Stimulated activated CD4-positive, alpha-beta T cell treated with anti-CD3 and anti-CD28 coated beads, Interleukin-4, amount 100 ng/mL, for 1 hour (primary cell): Measurements from ENCODE around the gene OR9Q1.

Experiments used
- DNase-seq: peaks from one replicate; pipeline ENCODE4 v3.0.0-alpha.2; 2020

OR9Q1 gene

DNA sequence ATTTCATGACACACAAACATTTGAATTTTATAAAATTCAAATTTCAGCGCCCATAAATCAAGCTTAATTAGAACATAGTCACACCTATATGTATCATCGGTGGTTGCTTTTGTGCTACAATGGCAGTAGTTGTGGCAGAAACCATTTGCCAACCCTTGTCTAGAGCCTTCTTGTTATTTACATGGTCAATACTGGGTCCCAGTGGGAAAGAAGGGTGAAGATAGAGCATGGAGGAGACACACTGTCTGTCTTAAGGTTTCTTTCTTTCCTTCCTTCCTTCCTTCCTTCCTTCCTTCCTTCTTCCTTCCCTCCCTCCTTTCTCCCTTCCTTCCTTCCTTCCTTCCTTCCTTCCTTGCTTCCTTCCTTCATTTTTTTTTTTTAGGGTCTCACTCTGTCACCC lies 10.8 kb downstream of the OR9Q1 start:
- no peak for DNase-seq

DNA sequence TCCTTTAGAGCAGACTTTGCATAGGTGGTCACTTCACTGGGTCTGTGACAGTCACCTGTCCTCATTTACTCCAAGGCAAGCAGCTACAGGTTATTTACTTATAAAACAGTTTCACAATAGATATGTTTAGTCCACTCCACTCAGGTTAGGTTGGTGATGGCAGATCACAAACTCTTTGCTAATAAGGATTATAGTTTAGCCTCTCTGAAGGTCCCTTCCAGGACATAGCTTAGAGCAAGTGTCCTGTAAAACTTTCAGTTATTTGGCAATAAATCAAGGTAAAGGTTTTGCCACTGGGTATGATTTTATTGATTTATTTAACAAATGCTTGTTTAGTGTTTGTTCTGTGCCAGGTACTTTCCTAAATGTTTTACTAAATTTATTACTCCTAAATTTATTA lies 15.9 kb downstream of the OR9Q1 start:
- no peak for DNase-seq

DNA sequence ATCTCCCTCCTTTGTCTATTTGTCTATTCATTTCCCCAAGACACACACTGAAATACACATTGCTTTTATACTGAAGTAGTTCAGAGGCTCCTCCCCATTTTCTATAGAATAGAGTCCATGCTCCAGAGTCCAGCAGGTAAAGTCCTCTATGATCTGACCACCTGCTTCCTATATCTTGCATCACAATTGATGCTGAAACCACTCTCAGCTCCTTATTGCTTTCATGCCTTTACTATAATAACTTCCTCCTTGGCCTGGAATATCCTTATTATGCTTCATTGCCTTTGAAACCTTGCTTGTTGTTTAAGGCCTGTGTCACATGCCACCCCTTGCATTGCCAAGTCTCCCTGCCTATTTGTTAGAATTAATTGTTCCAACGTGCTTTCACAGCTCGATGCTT lies 19.7 kb downstream of the OR9Q1 start:
- no peak for DNase-seq

DNA sequence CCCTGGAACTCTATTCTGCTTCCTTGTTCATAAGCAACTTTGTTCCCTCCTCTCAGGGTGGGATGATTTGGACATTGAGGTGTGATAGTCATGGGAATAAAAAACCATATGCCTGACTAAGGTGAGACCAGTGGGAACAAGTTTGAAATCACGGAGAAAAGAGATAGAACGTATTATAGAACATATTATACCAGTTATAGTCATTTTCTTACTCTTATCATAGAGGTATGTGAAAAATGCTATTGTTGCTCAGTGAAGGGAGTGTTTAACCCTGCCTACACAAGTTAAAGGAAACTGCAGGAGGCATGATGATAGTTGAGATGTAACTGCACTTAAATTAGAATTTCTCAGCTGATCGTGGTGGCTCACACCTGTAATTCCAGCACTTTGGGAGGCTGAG lies 22.6 kb downstream of the OR9Q1 start:
- no peak for DNase-seq

DNA sequence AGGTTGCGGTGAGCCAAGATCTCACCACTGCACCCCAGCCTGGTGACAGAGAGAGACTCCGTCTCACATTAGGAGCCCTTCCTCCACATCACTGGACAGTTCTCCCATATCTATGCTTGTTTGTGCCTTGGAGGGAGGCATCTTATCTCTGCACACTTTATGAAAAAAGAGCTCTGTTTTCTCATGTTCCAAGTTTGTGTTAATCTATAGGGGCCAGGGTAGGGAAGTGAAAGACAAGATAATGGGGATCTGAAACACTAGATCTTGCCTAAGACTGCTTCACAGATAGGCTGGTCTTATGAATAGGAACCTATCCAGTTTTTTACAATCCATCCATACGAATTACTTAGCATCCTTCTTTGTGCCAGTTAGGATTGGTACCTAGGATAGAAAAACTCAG lies 24.1 kb downstream of the OR9Q1 start:
- DNase-seq = no peak

DNA sequence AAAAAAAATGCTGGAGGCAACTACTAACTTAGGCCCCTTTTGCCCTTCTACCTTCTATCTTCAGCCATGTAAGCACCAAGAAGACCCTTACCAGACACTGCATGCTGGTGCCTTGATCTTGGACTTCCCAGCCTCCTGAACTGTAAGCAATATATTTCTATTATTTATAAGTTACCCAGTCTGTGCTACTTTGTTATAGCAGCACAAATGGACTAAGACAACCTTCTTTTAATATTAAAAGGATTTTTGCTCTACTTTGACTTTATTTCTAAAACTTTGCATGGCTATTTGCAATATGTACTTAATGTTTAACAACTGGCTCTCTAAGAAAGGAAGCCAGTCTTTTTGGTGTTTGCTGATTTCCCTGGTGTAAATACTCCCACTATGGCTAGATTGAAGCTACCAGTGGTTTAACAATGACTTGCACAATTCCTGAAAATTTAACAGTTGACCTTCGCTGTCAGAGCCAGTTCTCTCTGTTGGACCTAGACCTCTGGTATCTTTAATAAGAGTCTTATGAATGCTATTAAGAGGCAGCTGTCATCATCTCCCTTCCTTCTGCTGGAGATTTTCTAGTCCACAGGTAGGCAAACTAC lies 32.2 kb downstream of the OR9Q1 start:
- no peak for DNase-seq

DNA sequence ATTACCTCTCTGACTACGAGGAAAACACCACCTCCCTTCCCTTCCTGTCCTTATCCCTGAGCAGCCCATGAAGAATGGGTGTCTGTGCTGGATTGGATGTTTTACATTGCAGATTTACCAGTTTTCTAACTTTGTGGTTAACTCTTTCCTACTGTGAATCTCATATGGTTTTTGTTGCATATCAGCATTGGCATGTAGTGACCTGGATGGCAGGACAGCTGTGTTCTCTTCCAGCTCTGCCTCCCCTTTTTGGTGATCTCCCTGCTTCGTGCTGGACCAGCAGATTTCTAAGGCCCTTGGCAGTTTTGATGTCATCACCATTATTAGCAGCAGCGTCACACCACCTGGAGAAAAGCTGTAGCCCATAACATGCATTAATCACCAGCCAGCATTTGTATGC lies 33.8 kb downstream of the OR9Q1 start:
- DNase-seq = no peak

DNA sequence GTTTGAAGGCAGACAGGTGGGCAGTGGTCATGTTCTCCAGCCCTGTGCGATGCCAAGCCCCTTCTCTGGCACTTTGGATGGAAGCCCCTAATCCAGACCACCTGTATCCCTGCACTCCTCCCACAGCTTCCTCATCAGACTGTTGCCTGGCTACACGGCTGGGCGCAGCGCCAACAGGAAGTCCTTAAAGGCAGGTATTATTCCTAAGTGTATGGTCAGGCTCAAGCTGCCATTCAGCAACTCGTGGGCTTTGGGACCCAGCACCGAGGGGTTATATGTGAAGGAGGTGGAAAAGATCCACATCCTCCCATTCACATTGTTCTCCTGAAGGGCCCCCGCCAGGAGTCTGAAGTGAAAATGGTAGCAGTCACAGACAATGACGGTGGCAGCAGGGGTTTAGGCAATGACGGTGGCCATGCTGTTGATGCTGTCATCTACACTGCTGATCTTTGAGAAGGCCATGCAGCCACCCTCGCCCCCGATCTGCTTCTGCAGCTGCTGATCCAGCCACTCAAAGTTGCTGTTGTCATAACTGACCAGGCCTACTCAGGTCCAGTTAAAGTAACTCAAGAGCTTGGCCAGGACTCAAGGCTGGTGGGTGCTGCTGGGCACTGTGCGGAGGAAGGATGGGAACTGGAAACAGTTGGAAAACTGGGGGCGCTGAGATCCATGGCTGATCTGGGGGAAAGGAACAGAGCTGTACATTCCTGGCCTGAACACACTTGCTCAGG lies 34.8 kb downstream of the OR9Q1 start:
- no peak for DNase-seq

DNA sequence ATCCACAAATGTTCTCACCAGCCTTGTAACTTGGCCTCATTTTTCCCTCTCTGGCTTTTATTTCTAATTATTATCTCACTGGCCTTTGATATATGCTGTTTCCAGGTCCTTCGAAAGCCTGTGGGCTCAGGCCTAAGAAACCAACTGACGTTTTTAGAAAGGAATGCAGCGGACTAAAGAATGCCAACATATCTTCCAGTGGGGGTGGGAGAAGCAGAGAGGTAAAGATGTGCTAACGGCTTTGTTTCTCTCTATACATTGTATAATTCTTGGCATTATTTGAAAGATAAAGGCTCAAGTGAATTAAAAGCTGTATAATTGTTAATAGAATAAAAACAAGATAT lies 35.3 kb downstream of the OR9Q1 start:
- no peak for DNase-seq

DNA sequence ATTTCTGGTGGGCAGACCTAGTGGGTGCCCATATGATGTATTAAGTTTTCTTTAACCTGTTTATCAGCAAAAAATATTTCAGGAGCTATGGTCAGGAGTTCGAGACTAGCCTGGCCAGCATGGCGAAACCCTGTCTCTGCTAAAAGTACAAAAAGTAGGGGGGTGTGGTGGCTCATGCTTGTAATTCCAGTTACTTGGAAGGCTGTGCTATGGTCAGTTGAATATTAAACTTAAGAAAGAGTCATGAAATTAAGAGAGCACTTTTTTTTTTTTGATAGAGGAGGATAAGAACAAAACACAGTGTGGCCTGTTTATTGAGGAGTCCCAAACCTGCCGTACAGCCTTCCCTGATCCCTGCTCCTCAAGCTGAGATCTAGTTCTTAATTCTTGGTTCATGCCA lies 36.9 kb downstream of the OR9Q1 start:
- no peak for DNase-seq

DNA sequence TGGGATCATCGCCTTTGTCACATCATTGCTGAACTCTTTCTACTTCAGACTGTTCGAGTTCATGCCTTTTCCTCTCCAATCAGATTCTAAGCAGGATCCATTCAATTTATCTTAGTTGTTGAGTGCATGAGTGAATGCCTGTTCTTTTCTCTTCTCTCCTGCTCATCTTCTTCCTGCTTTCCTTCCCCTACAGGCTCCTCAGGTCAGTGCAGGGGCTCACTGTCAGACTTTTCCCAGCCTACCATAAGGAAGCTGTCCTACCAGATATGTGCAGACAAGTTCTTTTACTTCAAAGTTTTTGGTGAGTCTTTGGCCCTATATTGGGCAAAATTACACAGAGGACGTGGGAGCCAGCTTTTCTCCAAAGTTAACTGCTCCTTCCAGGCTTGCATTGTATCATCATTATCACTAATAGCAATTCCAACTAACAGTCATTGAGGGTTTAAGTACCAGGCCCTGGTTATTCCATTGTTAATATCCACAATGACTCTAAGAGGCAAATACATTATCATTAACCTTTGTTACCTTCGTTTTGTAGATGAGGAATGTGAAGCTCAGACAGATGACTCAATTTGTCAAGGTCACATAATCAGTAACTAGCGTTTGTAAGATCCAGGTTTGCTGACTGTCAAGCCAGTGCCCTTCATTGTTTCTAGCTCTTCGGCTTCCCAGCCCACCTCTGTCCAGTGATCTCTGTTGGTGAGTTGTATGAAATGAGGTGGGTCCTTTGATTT lies 37.4 kb downstream of the OR9Q1 start:
- no peak for DNase-seq

DNA sequence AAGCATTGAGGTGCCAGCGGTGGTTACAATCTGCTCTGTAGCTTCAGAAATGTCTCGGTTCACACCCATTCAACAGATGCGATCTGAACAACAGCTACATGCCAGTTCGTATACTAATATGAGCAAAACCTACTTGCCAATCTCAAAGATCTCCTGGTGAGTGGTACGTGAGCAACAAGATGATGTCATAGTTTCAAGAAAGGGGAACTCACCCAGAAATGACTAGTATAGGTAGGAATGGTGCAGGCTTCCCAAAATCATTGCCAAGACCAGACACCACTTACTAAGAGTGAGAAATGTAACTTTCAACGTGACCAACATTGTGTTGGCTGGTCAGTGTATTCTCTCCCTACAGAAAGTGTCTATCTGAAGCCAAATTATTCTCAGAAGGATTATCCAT lies 38.1 kb downstream of the OR9Q1 start:
- no peak for DNase-seq

DNA sequence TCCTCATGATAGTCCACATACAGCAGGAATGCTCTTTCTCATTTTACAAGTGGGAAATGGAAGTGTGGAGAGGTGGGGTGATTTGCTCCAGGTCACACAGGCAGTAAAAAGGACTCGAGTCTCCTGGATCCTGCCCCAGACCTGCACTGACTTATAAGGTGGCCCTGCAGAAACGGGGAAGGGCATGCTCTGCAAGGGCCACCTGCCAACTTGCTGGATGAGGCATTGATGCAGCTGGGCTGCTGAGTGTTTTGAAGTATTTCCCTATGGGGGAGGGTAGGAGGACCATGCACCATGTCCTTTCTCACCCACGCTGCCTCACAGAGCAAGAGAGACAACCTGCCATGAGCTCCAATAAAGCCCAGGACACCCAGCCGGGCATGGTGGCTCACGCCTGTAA lies 44.0 kb downstream of the OR9Q1 start:
- DNase-seq = no peak

DNA sequence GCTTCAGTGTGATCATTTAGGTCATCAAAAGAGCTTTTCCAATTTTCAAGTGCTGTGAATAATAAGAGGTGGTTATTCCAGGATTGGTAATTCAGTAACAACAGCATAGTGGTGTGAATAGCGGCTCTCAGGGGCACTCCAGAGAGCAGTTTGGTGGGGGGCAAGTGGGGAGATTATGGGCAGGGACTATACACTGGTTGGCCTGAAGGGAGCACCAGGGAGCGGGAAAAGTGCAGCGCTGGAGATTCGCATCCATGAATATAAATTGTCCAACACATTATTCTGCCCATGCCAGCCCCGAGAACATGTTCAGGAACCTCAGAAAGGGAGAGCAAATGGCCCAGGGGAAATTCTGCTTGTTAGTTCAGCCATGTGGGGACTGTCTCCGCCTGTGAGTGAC lies 45.0 kb downstream of the OR9Q1 start:
- no peak for DNase-seq

DNA sequence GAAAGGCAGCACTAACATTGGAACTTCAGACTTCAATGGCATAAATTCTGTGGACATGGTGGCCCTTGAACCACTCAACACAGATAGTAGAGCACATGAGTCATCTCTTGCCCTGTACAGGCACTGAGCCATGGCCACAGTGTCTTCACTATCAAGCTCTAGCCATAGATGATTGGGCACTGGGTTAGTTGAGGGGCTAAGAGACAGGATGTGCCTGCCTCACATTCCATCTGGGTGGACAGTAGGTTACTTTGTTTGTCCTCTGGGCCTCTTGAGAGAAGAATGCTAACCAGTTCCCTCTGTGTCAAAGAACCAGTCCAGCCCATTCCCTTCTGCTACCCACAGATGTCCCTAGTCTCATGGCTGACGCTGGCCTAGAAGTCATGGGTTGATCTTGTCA lies 46.9 kb downstream of the OR9Q1 start:
- no peak for DNase-seq

DNA sequence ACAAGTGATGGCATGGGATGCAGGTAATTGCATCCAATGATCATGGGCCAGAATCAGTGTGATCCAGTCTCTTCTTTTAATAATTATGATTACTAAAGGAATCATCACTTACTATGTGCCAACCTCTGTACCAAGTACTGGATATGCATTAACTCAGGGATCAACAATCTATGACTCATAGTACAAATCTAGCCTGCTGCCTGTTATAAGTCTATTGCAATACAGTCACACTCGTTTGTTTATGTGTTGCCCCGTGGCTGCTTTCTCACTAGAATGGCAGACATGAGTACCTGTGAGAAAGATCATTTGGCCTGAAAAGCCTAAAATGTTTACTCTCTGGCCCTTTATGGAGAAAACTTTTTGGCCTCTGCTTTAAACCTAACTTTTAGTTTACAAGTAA lies 52.1 kb downstream of the OR9Q1 start:
- DNase-seq = no peak

DNA sequence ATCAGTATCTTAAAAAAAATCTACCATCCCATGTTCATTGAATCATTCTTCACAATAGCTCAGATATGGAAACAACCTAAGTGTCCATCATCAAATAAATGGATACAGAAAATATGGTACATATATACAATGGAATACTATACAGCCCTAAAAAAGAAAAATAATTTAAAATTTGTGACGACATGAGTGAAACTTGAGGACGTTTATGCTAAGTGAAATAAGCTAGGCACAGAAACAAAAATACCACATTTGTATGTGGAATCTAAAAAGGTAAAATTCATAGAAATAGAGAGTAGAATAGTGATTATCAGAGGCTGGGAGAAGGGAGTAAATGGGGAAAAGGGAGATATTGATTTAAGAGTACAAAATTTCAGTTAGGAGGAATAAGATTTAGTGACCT lies 62.8 kb downstream of the OR9Q1 start:
- no peak for DNase-seq

DNA sequence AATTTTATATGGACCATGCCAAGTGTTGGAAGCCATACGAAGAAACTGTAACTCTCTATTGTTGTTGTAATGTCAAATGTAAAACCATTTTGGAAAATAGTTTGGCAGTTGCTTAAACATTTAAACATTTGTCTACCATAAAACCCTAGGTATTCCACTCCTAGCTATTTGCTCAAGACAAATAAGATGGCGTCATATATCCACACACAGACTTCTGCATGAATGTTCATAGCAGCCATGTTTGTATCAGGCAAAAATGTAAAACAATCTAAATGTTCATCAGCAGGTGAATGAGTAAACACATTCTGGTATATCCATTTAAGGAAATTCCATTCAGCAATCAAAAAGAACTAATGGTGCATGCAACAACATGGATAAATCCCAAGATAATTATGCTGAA lies 73.8 kb downstream of the OR9Q1 start:
- no peak for DNase-seq

DNA sequence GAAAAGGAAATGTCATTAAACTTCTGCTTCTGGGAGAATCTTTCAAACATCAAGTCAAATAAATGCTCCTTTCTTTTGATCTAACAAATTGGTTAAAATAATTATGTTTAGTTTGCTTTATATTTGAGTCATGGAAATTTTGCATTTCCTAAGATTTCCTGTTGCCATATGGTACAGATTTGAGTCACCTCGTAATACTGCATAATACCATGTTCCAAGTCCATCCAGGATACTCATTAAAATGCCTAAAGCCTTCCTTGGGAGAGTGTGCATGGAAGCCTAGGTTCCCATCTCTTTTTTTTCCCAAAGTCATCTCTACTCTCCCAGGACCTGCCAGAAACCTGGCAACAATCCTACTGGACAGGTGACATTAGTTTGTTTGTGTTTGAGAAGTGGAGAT lies 97.4 kb downstream of the OR9Q1 start:
- DNase-seq = no peak

DNA sequence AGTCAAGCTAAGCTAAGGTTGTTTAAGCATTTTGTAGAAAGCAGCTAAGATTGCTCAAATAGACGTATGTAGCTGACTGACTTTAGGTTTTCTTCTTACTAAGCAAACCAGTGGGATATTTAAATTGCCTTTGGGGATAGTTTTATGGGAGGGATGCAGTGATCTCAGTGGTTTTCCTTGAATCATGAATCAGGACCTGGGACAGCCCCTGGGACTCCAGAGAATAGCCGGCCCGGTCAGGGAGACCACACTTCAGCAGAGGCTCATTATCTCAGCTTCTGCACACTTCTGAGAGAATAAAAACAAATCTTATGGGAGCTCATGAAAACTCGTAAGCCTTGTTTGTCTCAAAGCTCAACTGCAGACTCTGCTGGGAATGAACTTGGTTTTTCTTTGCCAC lies 101.8 kb downstream of the OR9Q1 start, which contains the start of gene OR9I1:
Gene OR9I1 (minus strand): TSS at position 62 of the 400 bp plus-strand sequence. CDS start 6,086 bp downstream, outside the sequence.
- DNase-seq = no peak

DNA sequence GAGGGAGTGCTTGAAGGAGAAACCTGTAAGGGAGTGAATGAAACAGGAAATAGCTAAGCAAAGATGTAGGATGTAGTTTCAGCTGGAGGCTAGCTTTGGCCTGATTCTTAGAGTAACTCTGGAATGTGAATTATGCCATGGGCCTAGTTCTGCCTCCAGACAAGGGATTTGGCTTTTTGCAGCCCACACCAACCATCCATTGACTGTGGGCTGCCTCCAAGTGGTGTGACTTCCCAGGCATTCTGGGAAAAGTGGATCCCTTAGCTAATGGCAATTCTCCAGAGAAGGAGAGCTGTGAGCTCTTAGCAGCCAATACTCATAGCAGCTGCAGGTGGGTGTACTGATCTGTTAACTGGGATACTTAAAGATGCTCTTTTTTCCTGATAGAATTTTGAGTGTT lies 103.7 kb downstream of the OR9Q1 start:
- no peak for DNase-seq

DNA sequence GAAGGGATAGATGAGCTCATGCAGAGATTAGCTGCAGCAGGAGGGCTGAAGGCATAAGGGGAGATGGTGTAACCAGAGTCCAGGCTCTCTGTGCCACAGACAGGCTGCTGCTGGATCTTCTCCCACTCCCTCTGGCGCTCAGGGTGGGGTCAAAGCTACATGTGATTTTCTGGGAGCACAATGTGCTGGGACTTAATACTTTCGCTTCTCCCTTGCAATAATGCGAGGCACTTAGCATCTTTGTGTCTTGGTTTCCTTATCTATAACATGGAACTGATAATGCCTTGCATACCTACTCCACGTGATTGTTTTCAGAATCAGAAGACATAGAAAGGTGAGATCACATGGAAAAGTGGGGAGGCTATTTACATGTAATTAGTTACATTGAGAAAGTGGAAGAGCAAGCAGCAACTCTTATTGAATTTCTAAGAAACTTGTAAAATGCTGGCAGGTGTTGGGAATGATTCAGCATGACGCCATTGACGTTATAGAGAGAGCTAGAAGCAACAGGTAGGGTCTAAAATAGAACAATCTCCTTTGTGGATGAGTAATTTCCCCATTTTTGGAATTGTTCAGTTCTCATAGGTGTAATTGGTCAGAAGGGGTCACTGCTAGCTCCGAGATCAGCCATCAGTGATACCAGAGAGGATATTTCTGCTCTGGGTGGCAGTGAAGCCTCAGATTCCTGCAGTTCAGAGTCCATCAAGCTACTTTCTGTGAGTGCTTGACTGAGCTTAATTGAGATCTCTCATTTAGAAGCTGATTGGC lies 109.8 kb downstream of the OR9Q1 start:
- no peak for DNase-seq

DNA sequence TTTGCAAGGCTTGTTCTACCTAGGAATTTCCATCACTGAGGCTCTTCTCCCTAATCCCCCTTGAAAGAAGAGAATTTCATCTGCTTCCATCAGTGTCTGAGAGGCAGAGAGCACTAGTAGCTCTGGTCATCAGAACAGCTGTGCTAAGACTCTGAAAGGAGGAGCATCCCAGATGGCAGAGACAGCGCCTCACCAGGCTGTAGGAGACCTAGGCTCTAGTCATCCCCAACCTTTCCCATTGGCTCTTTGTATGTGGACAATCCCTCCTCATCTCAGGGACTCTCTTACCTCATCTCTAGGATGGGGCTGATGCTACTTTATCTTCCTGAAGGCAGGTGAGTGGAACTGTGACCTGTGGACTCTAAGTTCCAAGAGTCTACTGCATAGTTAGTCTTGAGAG lies 110.5 kb downstream of the OR9Q1 start:
- no peak for DNase-seq

DNA sequence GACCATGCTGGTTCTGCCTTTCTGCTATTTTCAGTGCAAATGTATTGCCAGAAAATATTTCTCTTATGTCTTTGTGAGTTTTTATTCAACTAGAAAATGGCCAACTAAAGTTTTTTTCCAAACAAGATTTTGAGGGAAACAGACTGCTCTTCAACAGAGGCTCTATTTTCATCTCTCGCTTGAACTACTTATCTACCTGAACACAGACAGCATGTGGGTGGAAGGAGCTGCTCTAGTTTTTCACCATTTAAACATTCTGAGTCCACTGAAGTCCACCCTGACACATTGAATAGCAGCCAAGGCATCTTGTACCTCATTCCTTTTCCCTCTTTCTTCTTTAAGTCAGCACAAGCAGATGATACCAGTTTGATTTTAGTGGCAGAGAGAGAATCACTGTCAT lies 111.5 kb downstream of the OR9Q1 start:
- no peak for DNase-seq
